ENCODE results near the gene CYP2B6. TPM values are rescaled to one million over a fixed set of nuclear protein-coding genes. Genes with fewer than 3 reads are reported as not detected.

The CYP2B6 gene
- total RNA-seq, result 10 to 100 TPM in 3 of 4 donors, 1 to 10 TPM in 1; 5.8 to 58.8 (median 25.0) TPM

GRCh38 chr19:40990972-40991381 lies at the start of gene CYP2B6:
CYP2B6 (plus strand) TSS chr19:40991282; CDS start chr19:40991306, 24 bp downstream.
- no peak within 1 kb of the TSS for H3K4me3 ChIP-seq
- H3K36me3 ChIP-seq, result no peaks in the 10 kb centered on the region
- H3K27me3 ChIP-seq, result no peaks in the 10 kb centered on the region
- no peak for DNase-seq
- H3K9me3 ChIP-seq, result no peaks in the 10 kb centered on the region
- TF ChIP-seq POLR2A (IDR thresholded peaks at IDR 0.05) (no peak), CTCF (IDR thresholded peaks at IDR 0.05) (no peak)
- peak within 1 kb of the TSS in 2 of 4 donors; percentile 5 to 39 for H3K27ac ChIP-seq
- H3K4me1 ChIP-seq, result peaks cover 0 to 6% (median 0%) of the 10 kb centered on the region in 4 donors

- no peaks in the 10 kb centered on the region for H3K36me3 ChIP-seq
- no peak for DNase-seq
- no peak overlapping the region for H3K27ac ChIP-seq
- no peaks in the 10 kb centered on the region for H3K4me1 ChIP-seq
- no peaks in the 10 kb centered on the region for H3K27me3 ChIP-seq
- no peaks in the 10 kb centered on the region for H3K9me3 ChIP-seq
- TF ChIP-seq POLR2A (IDR thresholded peaks at IDR 0.05), result no peak
- TF ChIP-seq CTCF (IDR thresholded peaks at IDR 0.05), result no peak
- H3K4me3 ChIP-seq, result no peak overlapping the region
Observed at GRCh38 chr19:40941481-40942219, 49.4 kb upstream of the CYP2B6 start.

- Histone ChIP-seq H3K9me3 (no peaks in the 10 kb centered on the region), H3K4me3 (no peak overlapping the region), H3K4me1 (no peaks in the 10 kb centered on the region), H3K27ac (no peak overlapping the region), H3K27me3 (no peaks in the 10 kb centered on the region), H3K36me3 (no peaks in the 10 kb centered on the region)
- TF ChIP-seq POLR2A (IDR thresholded peaks at IDR 0.05) (no peak), CTCF (IDR thresholded peaks at IDR 0.05) (no peak)
- DNase-seq, result no peak
Observed at GRCh38 chr19:40945645-40946044, 45.4 kb upstream of the CYP2B6 start.

GRCh38 chr19:40947114-40947513 lies 44.0 kb upstream of the CYP2B6 start:
- Histone ChIP-seq H3K36me3 (no peaks in the 10 kb centered on the region), H3K27me3 (no peaks in the 10 kb centered on the region), H3K9me3 (peaks cover 0 to 3% (median 0%) of the 10 kb centered on the region in 4 donors), H3K4me1 (no peaks in the 10 kb centered on the region), H3K4me3 (no peak overlapping the region), H3K27ac (no peak overlapping the region)
- DNase-seq, result no peak
- TF ChIP-seq CTCF (IDR thresholded peaks at IDR 0.05) (no peak), POLR2A (IDR thresholded peaks at IDR 0.05) (no peak)

GRCh38 chr19:40947573-40947972 lies 43.5 kb upstream of the CYP2B6 start:
- DNase-seq, result no peak
- Histone ChIP-seq H3K27me3 (no peaks in the 10 kb centered on the region), H3K27ac (no peak overlapping the region), H3K4me1 (no peaks in the 10 kb centered on the region), H3K9me3 (peaks cover 0 to 6% (median 0%) of the 10 kb centered on the region in 4 donors), H3K4me3 (no peak overlapping the region), H3K36me3 (no peaks in the 10 kb centered on the region)
- TF ChIP-seq CTCF (IDR thresholded peaks at IDR 0.05), result no peak
- no peak for TF ChIP-seq POLR2A (IDR thresholded peaks at IDR 0.05)
